ENCODE measurements around the gene PDE2A.

The PDE2A gene

GRCh38 chr11:72685560-72686480 is 11.6 kb upstream of the PDE2A start:
- TF ChIP-seq, protein P1, sequence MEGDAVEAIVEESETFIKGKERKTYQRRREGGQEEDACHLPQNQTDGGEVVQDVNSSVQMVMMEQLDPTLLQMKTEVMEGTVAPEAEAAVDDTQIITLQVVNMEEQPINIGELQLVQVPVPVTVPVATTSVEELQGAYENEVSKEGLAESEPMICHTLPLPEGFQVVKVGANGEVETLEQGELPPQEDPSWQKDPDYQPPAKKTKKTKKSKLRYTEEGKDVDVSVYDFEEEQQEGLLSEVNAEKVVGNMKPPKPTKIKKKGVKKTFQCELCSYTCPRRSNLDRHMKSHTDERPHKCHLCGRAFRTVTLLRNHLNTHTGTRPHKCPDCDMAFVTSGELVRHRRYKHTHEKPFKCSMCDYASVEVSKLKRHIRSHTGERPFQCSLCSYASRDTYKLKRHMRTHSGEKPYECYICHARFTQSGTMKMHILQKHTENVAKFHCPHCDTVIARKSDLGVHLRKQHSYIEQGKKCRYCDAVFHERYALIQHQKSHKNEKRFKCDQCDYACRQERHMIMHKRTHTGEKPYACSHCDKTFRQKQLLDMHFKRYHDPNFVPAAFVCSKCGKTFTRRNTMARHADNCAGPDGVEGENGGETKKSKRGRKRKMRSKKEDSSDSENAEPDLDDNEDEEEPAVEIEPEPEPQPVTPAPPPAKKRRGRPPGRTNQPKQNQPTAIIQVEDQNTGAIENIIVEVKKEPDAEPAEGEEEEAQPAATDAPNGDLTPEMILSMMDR (IDR thresholded peaks at IDR 0.05; ENCODE audit: low read depth, low read length): no peak
- peak in 1 of 2 donors; percentile 56 for DNase-seq (ENCODE audit: low read depth in 2 of 2)

DNA sequence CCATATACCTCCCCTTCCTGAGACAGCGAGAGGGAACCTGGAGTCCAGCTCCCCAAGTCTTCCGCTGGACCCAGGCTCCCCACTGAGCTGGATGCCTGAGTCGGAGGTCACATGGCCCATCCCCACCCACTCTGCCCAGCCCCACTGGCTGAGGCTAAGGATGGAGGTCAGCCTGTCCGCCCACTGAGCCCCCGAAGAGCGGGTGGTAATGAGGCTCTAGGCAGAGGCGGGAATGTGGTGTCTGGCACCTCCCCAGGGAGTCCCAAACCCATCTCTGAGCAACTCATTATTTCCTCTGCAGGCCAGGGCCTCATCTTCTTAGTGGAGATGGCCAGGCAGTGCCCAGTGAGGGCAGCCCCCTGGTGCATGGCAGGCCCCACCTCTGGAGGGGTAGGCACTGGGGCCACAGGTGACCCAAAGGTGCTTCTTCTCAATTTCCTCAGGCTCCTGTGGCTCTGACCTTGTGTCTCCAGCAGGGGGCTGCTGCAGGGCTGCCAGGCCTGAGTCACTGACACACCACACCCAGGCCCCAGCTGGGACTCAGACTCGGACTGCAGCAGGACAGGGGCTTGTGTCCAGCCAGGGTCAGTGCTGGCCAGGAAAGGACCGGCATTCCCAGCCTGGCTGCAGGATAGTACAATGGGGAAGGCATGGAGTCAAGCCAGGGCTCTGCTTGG is 10.2 kb upstream of the PDE2A start:
- DNase-seq (ENCODE audit: low read depth in 2 of 2): peak; percentile 58 to 71
- TF ChIP-seq, protein P1 (IDR thresholded peaks at IDR 0.05; ENCODE audit: low read depth, low read length): peak; percentile 83
- no peak overlapping the region for H3K4me3 ChIP-seq (replicated peaks in 1 of 2; ENCODE audit: low read depth in 2 of 2, low read length in 2 of 2)

More at GRCh38 chr11:72685560-72686480, 11.6 kb upstream of the PDE2A start:
- H3K4me3 ChIP-seq (replicated peaks in 1 of 2; ENCODE audit: low read depth in 2 of 2, low read length in 2 of 2): no peak overlapping the region

DNA sequence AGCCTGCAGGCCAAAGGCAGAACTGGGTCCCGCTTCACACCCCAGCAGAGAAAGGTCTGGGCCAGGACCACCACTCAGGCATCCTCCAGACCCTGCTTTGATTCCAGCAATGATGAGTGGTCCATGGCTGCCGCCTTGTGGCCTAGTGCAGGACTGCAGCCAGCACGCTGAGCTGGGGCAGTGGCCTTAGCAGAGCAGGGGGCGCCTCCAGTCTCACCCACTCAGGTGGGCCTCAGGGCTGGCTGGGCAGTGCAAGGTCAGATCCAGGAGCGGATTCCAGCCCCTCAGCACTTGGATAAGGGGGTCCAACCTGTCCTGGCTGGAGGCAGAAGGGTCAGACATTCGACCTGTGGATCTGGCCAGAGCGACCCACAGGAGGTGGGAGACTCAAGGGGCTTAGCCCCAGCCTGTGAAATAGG is 9.6 kb upstream of the PDE2A start:
- TF ChIP-seq, protein P1 (IDR thresholded peaks at IDR 0.05; ENCODE audit: low read depth, low read length): peak; percentile 98
- no peak overlapping the region for H3K4me3 ChIP-seq (replicated peaks in 1 of 2; ENCODE audit: low read depth in 2 of 2, low read length in 2 of 2)
- DNase-seq (ENCODE audit: low read depth in 2 of 2): peak; percentile 46 to 49

DNA sequence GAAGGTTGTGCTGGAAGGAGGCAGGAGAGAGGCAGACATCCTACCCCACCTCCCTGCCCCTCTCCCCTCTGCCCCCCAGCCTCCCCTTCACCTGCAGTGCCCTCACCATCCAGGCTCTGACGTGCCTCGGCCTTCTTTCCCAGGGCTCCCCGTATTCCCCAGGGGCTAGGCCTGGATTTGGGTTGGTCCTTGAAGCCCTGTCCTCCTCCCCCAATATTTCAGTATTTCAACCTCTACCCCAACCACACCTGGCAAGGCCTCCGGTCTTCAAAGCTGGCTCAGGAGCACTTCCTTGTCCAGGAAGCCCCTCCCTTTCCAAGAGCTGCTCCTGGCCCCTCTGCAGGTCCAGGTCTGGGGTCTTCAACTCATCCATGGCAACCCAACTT is 8.6 kb upstream of the PDE2A start:
- no peak for DNase-seq (ENCODE audit: low read depth in 2 of 2)
- no peak overlapping the region for H3K4me3 ChIP-seq (replicated peaks in 1 of 2; ENCODE audit: low read depth in 2 of 2, low read length in 2 of 2)

DNA sequence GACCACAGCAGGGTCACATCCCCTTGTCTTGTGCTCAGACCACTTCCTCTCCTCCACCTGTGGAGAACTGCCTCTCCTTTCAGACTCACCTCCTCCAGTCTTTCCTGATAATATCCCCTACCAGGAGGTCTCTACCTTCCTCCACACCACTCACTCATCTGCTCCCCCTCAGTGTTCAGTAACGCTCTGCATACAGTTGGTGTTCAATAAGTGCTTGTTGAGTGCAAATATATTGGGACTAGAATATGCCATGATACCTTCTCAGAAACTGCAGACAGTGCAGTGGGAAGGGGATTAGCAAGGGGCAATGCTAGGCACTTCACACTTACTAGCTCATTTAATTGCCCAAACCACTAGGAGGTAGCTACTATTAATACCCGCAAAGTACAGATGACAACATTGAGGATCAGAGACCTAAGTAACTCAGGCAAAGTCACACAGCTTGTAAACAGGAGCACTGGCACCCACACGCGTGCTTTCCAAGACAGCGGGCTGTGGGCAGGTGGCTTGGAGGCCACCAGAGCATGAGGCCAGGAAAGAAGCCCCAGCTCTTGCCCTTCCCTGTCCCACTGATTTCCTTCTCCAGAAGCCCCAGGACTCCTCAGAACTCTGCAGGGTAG is 8.1 kb upstream of the PDE2A start:
- no peak for DNase-seq (ENCODE audit: low read depth in 2 of 2)
- no peak overlapping the region for H3K4me3 ChIP-seq (replicated peaks in 1 of 2; ENCODE audit: low read depth in 2 of 2, low read length in 2 of 2)
- TF ChIP-seq, protein P1 (IDR thresholded peaks at IDR 0.05; ENCODE audit: low read depth, low read length): no peak

More for the DNA sequence above, 8.6 kb upstream of the PDE2A start:
- TF ChIP-seq, protein P1 (IDR thresholded peaks at IDR 0.05; ENCODE audit: low read depth, low read length): no peak

- DNase-seq (ENCODE audit: low read depth in 2 of 2): no peak
- TF ChIP-seq, protein P1 (IDR thresholded peaks at IDR 0.05; ENCODE audit: low read depth, low read length): no peak
- no peak overlapping the region for H3K4me3 ChIP-seq (replicated peaks in 1 of 2; ENCODE audit: low read depth in 2 of 2, low read length in 2 of 2)
Observed at GRCh38 chr11:72681226-72682153, 7.3 kb upstream of the PDE2A start.

Data from cardiac fibroblast (primary cell).